ENCODE results near the gene SLC8A1.

SLC8A1 gene

DNA sequence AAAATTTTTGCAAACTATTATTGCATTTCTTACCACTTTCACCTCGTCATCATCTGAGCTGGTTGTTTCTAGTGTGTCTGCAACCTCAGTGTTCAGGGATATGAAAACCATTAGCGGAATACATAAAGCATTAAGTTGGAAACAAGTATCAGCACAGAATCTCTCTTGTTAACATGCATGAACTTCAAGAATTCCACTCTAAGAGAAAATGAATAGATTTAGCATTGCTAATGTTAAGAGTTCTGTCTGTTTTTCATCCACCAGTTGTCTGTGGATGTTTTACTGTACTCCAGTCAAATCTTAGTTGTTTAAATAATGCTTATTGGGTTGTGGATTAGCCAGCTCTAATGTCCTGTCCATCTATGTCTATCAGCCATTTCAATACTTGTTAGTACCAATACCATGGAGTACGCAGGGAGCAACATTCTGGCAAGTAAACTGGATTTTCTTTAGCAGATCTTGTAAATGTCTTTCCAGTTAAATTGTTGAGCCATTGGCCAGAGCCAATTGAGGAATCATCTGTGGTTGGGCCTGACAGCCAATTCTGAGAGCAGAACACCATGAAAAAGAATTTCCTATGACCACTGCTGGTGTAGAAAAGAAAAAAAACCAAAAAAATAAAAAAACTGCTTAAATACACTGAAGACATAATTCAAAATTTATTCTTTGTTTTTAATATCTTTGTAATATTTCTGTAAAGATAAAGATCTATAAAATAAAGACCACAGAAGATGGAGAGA, 82.5 kb downstream of the SLC8A1 start:
- no peaks in the 10 kb centered on the region for H3K27me3 ChIP-seq (replicated peaks; ENCODE audit: control insufficient read depth, insufficient read depth, low read length)
- TF ChIP-seq, protein P1, sequence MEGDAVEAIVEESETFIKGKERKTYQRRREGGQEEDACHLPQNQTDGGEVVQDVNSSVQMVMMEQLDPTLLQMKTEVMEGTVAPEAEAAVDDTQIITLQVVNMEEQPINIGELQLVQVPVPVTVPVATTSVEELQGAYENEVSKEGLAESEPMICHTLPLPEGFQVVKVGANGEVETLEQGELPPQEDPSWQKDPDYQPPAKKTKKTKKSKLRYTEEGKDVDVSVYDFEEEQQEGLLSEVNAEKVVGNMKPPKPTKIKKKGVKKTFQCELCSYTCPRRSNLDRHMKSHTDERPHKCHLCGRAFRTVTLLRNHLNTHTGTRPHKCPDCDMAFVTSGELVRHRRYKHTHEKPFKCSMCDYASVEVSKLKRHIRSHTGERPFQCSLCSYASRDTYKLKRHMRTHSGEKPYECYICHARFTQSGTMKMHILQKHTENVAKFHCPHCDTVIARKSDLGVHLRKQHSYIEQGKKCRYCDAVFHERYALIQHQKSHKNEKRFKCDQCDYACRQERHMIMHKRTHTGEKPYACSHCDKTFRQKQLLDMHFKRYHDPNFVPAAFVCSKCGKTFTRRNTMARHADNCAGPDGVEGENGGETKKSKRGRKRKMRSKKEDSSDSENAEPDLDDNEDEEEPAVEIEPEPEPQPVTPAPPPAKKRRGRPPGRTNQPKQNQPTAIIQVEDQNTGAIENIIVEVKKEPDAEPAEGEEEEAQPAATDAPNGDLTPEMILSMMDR (IDR thresholded peaks at IDR 0.05; ENCODE audit: insufficient read depth, low read length, poor library complexity, severe bottlenecking) = no peak
- DNase-seq (ENCODE audit: extremely low read depth, insufficient read length) = no peak
- H3K4me3 ChIP-seq (replicated peaks; ENCODE audit: low read depth, low read length) = no peak overlapping the region
- H3K36me3 ChIP-seq (ENCODE audit: control insufficient read depth, insufficient read depth, low read length) = no peaks in the 10 kb centered on the region

DNA sequence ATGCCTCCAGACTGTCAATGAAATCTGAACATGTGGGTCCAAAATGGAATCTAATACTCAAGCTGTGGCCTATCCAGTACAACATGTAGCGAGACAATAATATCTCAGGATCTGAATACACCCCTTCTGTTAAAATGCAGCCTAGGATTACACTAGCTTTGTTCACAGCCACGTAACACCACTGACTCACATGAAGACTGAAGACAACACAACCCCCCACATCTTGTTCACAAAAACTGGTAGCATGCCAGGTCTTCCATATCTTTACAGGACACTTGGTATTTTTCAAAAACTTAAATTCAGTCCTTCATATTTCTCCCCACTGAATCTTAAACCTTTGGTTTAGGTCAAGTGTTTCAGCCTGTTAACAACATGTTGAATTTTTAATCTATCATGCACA, 84.2 kb downstream of the SLC8A1 start:
- Histone ChIP-seq H3K27me3 (replicated peaks; ENCODE audit: control insufficient read depth, insufficient read depth, low read length) (no peaks in the 10 kb centered on the region), H3K36me3 (ENCODE audit: control insufficient read depth, insufficient read depth, low read length) (no peaks in the 10 kb centered on the region), H3K4me3 (replicated peaks; ENCODE audit: low read depth, low read length) (no peak overlapping the region)
- no peak for DNase-seq (ENCODE audit: extremely low read depth, insufficient read length)
- TF ChIP-seq, protein P1 (IDR thresholded peaks at IDR 0.05; ENCODE audit: insufficient read depth, low read length, poor library complexity, severe bottlenecking) = no peak

DNA sequence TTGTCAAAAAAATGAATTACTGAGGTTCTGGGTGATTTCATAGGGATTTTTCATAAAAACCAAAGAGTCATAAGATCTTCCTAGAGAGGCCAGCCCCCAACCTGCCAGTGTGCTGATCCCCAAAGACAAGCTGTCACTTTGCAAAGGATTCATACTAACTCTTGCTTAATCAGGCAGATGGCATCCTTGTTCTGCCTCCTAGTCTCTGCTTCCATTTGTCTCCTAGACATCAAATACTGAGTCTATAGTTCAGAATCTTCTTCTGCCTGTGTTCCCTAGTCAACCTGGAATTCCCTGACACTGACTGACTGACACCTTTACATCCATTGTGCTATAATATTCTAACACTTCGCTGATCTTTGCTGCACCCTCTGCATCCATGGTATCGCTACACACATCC, 84.9 kb downstream of the SLC8A1 start:
- no peak overlapping the region for H3K4me3 ChIP-seq (replicated peaks; ENCODE audit: low read depth, low read length)
- DNase-seq (ENCODE audit: extremely low read depth, insufficient read length) = no peak
- TF ChIP-seq, protein P1 (IDR thresholded peaks at IDR 0.05; ENCODE audit: insufficient read depth, low read length, poor library complexity, severe bottlenecking) = no peak
- H3K27me3 ChIP-seq (replicated peaks; ENCODE audit: control insufficient read depth, insufficient read depth, low read length) = no peaks in the 10 kb centered on the region
- H3K36me3 ChIP-seq (ENCODE audit: control insufficient read depth, insufficient read depth, low read length) = no peaks in the 10 kb centered on the region

DNA sequence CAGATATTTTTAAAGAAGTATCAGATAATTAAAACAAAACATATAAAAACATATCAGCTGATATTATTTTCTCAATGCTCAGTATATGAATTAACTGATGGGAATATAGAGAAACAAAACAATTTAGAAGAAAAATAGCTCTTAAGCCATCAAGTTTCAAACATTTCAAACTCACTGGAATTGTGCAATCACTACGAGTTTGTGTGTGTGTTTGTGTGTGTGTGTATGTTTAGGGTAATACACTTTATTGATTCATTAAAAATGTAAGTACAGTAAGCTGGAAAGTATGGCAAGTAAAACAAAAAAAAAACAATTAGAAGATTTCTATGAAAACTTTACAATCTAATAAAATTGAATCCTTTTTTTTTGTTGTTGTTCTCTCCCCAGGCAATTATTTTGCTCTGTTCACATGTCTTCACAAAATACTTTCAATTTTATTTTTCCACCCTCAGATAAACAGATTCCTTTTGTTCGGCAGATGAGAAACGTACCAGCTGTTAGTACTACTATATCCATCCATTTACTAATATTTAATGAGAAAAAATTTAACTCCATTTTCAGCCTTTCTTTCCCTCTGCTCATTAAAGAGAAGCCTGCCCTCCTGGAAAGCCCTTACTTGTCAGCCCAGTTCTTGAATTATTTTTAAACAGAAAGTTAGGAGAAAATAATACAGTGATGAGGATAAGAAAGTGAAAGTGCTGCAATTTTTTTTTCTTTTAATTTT, 87.6 kb downstream of the SLC8A1 start:
- Histone ChIP-seq H3K4me3 (replicated peaks; ENCODE audit: low read depth, low read length) (no peak overlapping the region), H3K27me3 (replicated peaks; ENCODE audit: control insufficient read depth, insufficient read depth, low read length) (no peaks in the 10 kb centered on the region)
- DNase-seq (ENCODE audit: extremely low read depth, insufficient read length) = no peak

DNA sequence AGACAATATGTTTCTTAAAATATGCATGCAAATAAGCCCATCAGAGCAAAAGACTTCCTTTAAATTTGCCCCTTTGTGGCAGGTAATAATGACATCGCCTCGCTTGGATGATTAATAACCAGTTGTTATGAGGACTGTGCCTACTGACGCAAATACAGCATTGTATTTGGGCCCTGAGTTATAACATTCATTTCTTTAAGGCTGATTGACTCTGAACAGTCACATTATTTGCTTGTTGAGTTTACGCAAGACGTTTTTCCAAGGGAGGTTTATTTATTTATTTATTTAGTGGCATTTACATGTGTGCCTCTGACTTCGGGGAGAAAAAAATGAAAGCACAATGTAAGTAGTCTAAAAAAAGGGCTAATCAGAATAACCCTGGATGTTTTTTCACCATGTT, 88.3 kb downstream of the SLC8A1 start:
- no peak overlapping the region for H3K4me3 ChIP-seq (replicated peaks; ENCODE audit: low read depth, low read length)
- H3K36me3 ChIP-seq (ENCODE audit: control insufficient read depth, insufficient read depth, low read length) = no peaks in the 10 kb centered on the region
- TF ChIP-seq, protein P1 (IDR thresholded peaks at IDR 0.05; ENCODE audit: insufficient read depth, low read length, poor library complexity, severe bottlenecking) = no peak
- peak; percentile 25 for DNase-seq (ENCODE audit: extremely low read depth, insufficient read length)
- no peaks in the 10 kb centered on the region for H3K27me3 ChIP-seq (replicated peaks; ENCODE audit: control insufficient read depth, insufficient read depth, low read length)

More for the DNA sequence above, 87.6 kb downstream of the SLC8A1 start:
- H3K36me3 ChIP-seq (ENCODE audit: control insufficient read depth, insufficient read depth, low read length) = no peaks in the 10 kb centered on the region
- TF ChIP-seq, protein P1 (IDR thresholded peaks at IDR 0.05; ENCODE audit: insufficient read depth, low read length, poor library complexity, severe bottlenecking) = no peak
